C4-2B (cell line): Measurements from ENCODE around the gene SPECC1.

Experiments
- CTCF ChIP-seq: fragments of 450-650 bp; conservative IDR thresholded peaks from 2 replicates; pipeline ENCODE4 v1.5.1; 2017; ENCODE audit warnings: mild to moderate bottlenecking
- ZFX ChIP-seq: fragments of 450-650 bp; IDR thresholded peaks from 2 replicates; pipeline ENCODE4 v1.6.1; 2017

- no peak for TF ChIP-seq CTCF
- TF ChIP-seq ZFX, result no peak
Observed at GRCh38 chr17:20039037-20039436, 29.9 kb downstream of the SPECC1 start.
